ENCODE measurements around the gene CDYL2.

The CDYL2 gene

DNA sequence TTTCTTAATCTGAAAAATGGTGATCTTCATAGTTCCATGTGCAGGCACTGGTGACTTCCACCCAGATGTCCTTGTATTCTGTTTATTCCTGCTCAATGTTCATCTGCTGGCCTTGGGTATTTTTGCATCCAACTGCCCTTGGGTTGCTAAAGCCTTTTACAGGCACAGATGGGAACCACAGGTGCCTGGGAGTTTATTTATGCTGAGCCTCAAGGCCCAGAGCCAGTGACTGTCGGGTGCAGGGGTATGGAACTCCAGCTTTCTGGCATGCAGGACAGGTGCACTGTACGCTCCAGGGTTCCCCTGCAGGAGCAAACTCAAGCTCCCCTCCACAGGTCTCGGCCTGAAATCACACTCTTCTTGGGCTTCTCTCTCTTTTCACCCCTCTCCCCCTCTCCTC, 241.3 kb downstream of the CDYL2 start:
- no peak for DNase-seq (ENCODE audit: low read depth)
- H3K4me3 ChIP-seq (ENCODE audit: low read depth, low read length), result no peak overlapping the region
- TF ChIP-seq, protein P1, sequence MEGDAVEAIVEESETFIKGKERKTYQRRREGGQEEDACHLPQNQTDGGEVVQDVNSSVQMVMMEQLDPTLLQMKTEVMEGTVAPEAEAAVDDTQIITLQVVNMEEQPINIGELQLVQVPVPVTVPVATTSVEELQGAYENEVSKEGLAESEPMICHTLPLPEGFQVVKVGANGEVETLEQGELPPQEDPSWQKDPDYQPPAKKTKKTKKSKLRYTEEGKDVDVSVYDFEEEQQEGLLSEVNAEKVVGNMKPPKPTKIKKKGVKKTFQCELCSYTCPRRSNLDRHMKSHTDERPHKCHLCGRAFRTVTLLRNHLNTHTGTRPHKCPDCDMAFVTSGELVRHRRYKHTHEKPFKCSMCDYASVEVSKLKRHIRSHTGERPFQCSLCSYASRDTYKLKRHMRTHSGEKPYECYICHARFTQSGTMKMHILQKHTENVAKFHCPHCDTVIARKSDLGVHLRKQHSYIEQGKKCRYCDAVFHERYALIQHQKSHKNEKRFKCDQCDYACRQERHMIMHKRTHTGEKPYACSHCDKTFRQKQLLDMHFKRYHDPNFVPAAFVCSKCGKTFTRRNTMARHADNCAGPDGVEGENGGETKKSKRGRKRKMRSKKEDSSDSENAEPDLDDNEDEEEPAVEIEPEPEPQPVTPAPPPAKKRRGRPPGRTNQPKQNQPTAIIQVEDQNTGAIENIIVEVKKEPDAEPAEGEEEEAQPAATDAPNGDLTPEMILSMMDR (IDR thresholded peaks at IDR 0.05; ENCODE audit: low read depth, low read length, missing control alignments), result no peak

DNA sequence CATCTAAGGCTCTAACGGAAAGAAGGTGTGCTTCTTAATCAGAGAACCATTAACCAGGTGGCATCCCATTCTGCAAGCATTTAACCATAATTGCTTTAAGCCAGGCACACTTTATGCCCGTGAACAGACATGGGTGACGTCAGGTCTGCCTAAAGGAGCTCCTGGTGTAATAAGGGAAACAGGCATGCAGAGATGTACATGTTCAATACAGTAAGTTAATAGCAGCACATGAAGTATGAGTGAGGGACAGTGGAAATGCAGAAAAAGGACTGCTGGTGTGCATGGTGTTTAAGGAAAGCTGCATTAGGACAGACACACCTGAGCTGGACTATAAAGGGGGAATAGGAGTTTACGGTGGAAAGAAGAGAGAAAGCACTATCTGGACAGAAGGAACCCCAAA, 245.0 kb downstream of the CDYL2 start:
- DNase-seq (ENCODE audit: low read depth), result no peak
- H3K4me3 ChIP-seq (ENCODE audit: low read depth, low read length), result no peak overlapping the region
- TF ChIP-seq, protein P1 (IDR thresholded peaks at IDR 0.05; ENCODE audit: low read depth, low read length, missing control alignments), result no peak

DNA sequence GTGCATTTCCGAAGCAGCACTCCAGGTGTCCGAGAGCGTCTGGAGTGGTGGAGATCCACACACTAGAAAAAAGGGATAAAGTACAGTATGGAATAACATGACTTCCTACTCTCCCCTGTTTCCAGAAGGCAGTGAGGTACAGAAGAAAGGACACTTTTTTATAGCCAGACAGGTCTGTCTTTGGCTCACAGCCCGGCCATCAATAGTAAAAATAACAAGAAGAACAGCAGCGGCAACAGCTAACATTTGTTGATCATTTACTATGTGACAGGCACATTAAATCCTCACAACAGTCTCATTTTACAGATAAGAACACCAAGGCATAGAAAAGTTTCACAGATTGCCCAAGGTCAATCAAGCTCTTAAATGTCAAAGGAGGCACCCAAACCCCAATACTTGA, 247.4 kb downstream of the CDYL2 start:
- DNase-seq (ENCODE audit: low read depth), result no peak
- H3K4me3 ChIP-seq (ENCODE audit: low read depth, low read length), result no peak overlapping the region
- TF ChIP-seq, protein P1 (IDR thresholded peaks at IDR 0.05; ENCODE audit: low read depth, low read length, missing control alignments), result no peak

DNA sequence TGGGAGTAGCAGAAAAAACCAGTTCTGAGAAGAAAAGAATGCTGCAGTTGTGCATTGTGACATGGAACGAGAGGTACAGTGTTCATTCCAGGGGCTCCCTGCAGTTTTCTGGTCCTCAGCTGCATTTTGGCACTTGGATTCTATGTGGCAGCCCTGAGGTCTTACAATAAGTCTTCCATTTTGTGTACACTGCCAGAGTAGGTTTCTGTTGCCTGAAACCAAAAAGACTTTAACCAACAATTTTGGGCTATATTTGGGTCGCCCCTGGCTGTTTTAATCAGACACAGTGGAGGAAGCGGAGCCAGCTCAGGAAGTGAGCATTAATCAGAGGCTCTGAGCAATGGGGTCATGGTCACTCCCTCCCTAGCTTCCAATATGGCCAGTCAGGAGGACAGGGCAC, 247.9 kb downstream of the CDYL2 start:
- DNase-seq (ENCODE audit: low read depth), result no peak
- TF ChIP-seq, protein P1 (IDR thresholded peaks at IDR 0.05; ENCODE audit: low read depth, low read length, missing control alignments), result no peak
- H3K4me3 ChIP-seq (ENCODE audit: low read depth, low read length), result no peak overlapping the region

DNA sequence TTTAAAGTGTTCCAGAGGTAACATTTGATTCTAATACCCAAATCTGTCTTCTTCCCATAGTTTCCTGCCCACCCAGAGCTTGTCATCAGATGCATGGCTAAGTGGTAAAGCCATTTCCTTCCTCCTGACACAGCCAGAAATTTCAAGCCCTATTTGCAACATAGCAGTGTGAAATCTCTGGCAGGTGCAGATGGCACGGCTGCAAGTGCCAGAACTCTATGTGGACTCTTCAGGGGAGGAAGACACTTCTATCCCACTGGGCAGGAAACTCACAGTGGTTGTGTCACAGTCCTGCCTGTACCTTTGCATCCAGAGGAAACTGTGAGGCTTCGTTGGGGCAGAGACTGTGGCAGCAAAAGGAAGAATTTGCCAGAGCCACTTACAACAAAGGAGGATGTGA, 250.4 kb downstream of the CDYL2 start:
- TF ChIP-seq, protein P1 (IDR thresholded peaks at IDR 0.05; ENCODE audit: low read depth, low read length, missing control alignments), result no peak
- no peak overlapping the region for H3K4me3 ChIP-seq (ENCODE audit: low read depth, low read length)
- no peak for DNase-seq (ENCODE audit: low read depth)

DNA sequence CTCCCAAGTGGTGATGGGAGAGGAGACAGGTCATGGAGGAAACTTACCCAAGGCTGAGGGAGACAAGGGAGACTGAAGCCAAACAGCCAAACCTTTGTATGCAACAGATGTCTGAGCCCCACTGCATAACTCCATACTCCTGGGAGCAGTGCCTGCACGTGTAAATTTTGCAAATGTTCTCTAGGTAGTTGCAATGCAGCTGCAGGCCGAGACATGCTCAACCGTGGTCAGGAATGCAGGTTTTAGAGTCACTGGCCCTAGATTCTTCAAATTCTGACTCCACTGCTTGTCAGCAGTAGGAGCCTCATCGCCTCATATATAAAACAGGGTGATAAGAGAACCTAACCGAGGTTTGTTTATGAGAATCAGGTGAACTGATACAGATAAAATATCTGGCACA, 252.1 kb downstream of the CDYL2 start:
- TF ChIP-seq, protein P1 (IDR thresholded peaks at IDR 0.05; ENCODE audit: low read depth, low read length, missing control alignments), result no peak
- DNase-seq (ENCODE audit: low read depth), result no peak

More for the DNA sequence above, 252.1 kb downstream of the CDYL2 start:
- H3K4me3 ChIP-seq (ENCODE audit: low read depth, low read length), result no peak overlapping the region

Data from GM12864 (cell line).